A549 (cell line): ENCODE measurements around the gene OPCML. TPM values are rescaled to one million over a fixed set of nuclear protein-coding genes. Genes with fewer than 3 reads are reported as not detected.

Experiments
- ATAC-seq, 2 experiments: fragments of 200-7000 bp in 1 of 2; fragments of >200 bp in 1 of 2; cut with Nextera tagmentation in 1 of 2; cut with Tn5 transposase in 1 of 2; 3 replicates each; pipeline versions ENCODE4 v1.8.0 to v1.9.1; 2018 to 2020; ENCODE audit warnings: mild to moderate bottlenecking in 1 of 2, moderate library complexity in 1 of 2
- CTCF ChIA-PET: fragments of 300-600 bp; sonication (Branson Sonifier 250); formaldehyde crosslinking; extraction: SDS; loops from one replicate; lab custom pipeline; 2021; ENCODE audit warnings: antibody characterized with exemption, inconsistent platforms; lab: Yijun Ruan, JAX
- POLR2A ChIA-PET: fragments of 350-600 bp; formaldehyde crosslinking; extraction: SDS; loops from one replicate; lab custom pipeline; 2021; ENCODE audit warnings: antibody characterized with exemption, inconsistent platforms; lab: Yijun Ruan, JAX
- DNase-seq, 2 experiments: peaks; one replicate each; pipeline versions ENCODE4 v3.0.0 to v3.0.0-alpha.2; 2011 to 2016; ENCODE audit warnings: low read depth in 1 of 2, low spot score in 1 of 2
- FAIRE-seq: peaks from 2 replicates; lab custom pipeline; 2011; peaks lifted over from hg19 to GRCh38; lab: Jason Lieb, UNC
- H3K27ac ChIP-seq, 2 experiments: fragments of >200 bp; sonication (Bioruptor Twin); formaldehyde crosslinking; 3 replicates each; pipeline ENCODE4 v1.5.1; 2016 to 2017
- H3K4me1 ChIP-seq: fragments of >200 bp; sonication (Bioruptor Twin); formaldehyde crosslinking; 3 replicates; pipeline ENCODE4 v1.6.1; 2016
- H3K4me2 ChIP-seq: fragments of >200 bp; sonication (Bioruptor Twin); formaldehyde crosslinking; 3 replicates; pipeline ENCODE4 v1.6.1; 2016
- H3K4me3 ChIP-seq: fragments of >200 bp; sonication (Bioruptor Twin); formaldehyde crosslinking; 3 replicates; pipeline ENCODE4 v1.5.1; 2016
- H3K9me3 ChIP-seq: fragments of >200 bp; sonication (Bioruptor Twin); formaldehyde crosslinking; 3 replicates; pipeline ENCODE4 v1.6.1; 2016
- CEBPB ChIP-seq, 2 experiments: fragments of >200 bp in 1 of 2; sonication (Bioruptor Twin) in 1 of 2; formaldehyde crosslinking in 1 of 2; IDR thresholded peaks; 2 replicates each; pipeline ENCODE4 v1.6.1; 2012 to 2016
- CHD2 ChIP-seq: fragments of 150-350 bp; IDR thresholded peaks from 2 replicates; pipeline ENCODE4 v1.6.1; 2014; ENCODE audit warnings: low read length; ENCODE audit not compliant: partially characterized antibody
- EHF ChIP-seq: fragments of 250-450 bp; sonication (Bioruptor Pico); IDR thresholded peaks from 2 replicates; pipeline ENCODE4 v1.5.0; 2020; ENCODE audit warnings: mild to moderate bottlenecking
- FOSL2 ChIP-seq, 2 experiments: fragments of 450-650 bp in 1 of 2; fragments of >200 bp in 1 of 2; sonication (Bioruptor Twin) in 1 of 2; formaldehyde crosslinking; IDR thresholded peaks; 2 replicates each; pipeline versions ENCODE4 v1.5.0 to v1.6.1; 2016 to 2020; ENCODE audit warnings: mild to moderate bottlenecking in 1 of 2, moderate library complexity in 1 of 2
- HES2 ChIP-seq: fragments of >200 bp; sonication (Bioruptor Twin); formaldehyde crosslinking; IDR thresholded peaks from 2 replicates; pipeline ENCODE4 v1.6.1; 2016
- HOXB5 ChIP-seq: fragments of 250-450 bp; sonication (Bioruptor Pico); IDR thresholded peaks from 2 replicates; pipeline ENCODE4 v1.5.0; 2020; ENCODE audit warnings: mild to moderate bottlenecking, moderate library complexity
- KDM1A ChIP-seq: fragments of 200-600 bp; sonication (generic); IDR thresholded peaks from 2 replicates; pipeline ENCODE4 v1.6.1; 2016; ENCODE audit warnings: low read depth, mild to moderate bottlenecking
- MAFK ChIP-seq: fragments of 450-650 bp; IDR thresholded peaks from 2 replicates; pipeline ENCODE4 v1.6.1; 2014; ENCODE audit not compliant: partially characterized antibody
- MAZ ChIP-seq: fragments of 150-350 bp; IDR thresholded peaks from 2 replicates; pipeline ENCODE4 v1.6.1; 2014; ENCODE audit warnings: antibody characterized with exemption, low read depth, low read length, borderline replicate concordance
- NPAS2 ChIP-seq: fragments of 250-450 bp; sonication (Bioruptor Pico); IDR thresholded peaks from 2 replicates; pipeline ENCODE4 v1.8.0; 2022; ENCODE audit warnings: mild to moderate bottlenecking, moderate library complexity, borderline replicate concordance
- PBX3 ChIP-seq: IDR thresholded peaks from 2 replicates; pipeline ENCODE4 v1.6.1; 2012
- POLR2AphosphoS2 ChIP-seq: conservative IDR thresholded peaks from 2 replicates; pipeline ENCODE4 v1.6.1; 2012; ENCODE audit warnings: low read length, improper control_type of control experiment, inconsistent platforms
- RAD21 ChIP-seq, 2 experiments: fragments of >200 bp in 1 of 2; sonication (Bioruptor Twin) in 1 of 2; formaldehyde crosslinking in 1 of 2; IDR thresholded peaks in 1 of 2; conservative IDR thresholded peaks in 1 of 2; 2 replicates in 1 of 2; 3 replicates in 1 of 2; pipeline ENCODE4 v1.6.1; 2012 to 2018; ENCODE audit warnings: inconsistent platforms in 1 of 2
- REST ChIP-seq: fragments of 200-600 bp; sonication (generic); IDR thresholded peaks from 2 replicates; pipeline ENCODE4 v1.6.1; 2016; ENCODE audit warnings: antibody characterized with exemption, mild to moderate bottlenecking, moderate library complexity
- RFX5 ChIP-seq: fragments of 450-650 bp; IDR thresholded peaks from 2 replicates; pipeline ENCODE4 v1.7.1; 2014; ENCODE audit warnings: antibody characterized with exemption, mild to moderate bottlenecking, moderate library complexity
- RNF2 ChIP-seq: fragments of 200-600 bp; sonication (generic); IDR thresholded peaks from 2 replicates; pipeline ENCODE4 v1.6.1; 2016; ENCODE audit warnings: low read depth, mild to moderate bottlenecking, antibody characterized with exemption, moderate library complexity, borderline replicate concordance
- SMC3 ChIP-seq: fragments of >200 bp; sonication (Bioruptor Twin); formaldehyde crosslinking; IDR thresholded peaks from 3 replicates; pipeline ENCODE4 v1.6.1; 2018; ENCODE audit warnings: inconsistent platforms
- SREBF2 ChIP-seq: fragments of 450-650 bp; IDR thresholded peaks from 2 replicates; pipeline ENCODE4 v1.6.1; 2014; ENCODE audit warnings: mild to moderate bottlenecking, moderate library complexity
- TP53 ChIP-seq: fragments of 250-450 bp; sonication (Bioruptor Pico); IDR thresholded peaks from 2 replicates; pipeline ENCODE4 v1.5.0; 2021; ENCODE audit warnings: mild to moderate bottlenecking, moderate library complexity
- USF2 ChIP-seq: fragments of 450-650 bp; IDR thresholded peaks from 2 replicates; pipeline ENCODE4 v1.6.1; 2014; ENCODE audit warnings: antibody characterized with exemption
- WGBS: methylation state at CpG from one replicate; pipeline ENCODE4 v1.1.6; 2017; ENCODE audit errors: missing lambda C conversion rate; 5-methylcytosine and 5-hydroxymethylcytosine counted together
- polyA plus RNA-seq, 4 experiments: library from polyadenylated mRNA; depleted of rRNA in 3 of 4; stranded (reverse); fragments of >200 nt; fragmentation: RNase III in 1 of 4; extraction: RNeasy Plus Mini Kit Qiagen cat#74134 plus additional on column Dnase treatment in 1 of 4; gene quantifications; 2 replicates in 3 of 4; 3 replicates in 1 of 4; pipeline ENCODE4 v1.2.3, GENCODE V29; 2011 to 2017

Gene OPCML
- polyA plus RNA-seq, 2 of the 4 experiments (the other 2 are of a cell fraction) = not detected

- no peak for TF ChIP-seq REST
- TF ChIP-seq MAFK = no peak
Measured at GRCh38 chr11:133383689-133384088, 148.6 kb downstream of the OPCML start (continued).

- no peak overlapping the region for H3K4me3 ChIP-seq
- 4% methylated on average over 8 of the region's 8 CpGs for WGBS
- TF ChIP-seq PBX3 (no peak), HOXB5 (CRISPR knock-in tag) (no peak), CHD2 (no peak), RNF2 (no peak), NPAS2 (CRISPR knock-in tag) (no peak), RAD21 (conservative IDR thresholded peaks at IDR 0.05 in 1 of 2, IDR thresholded peaks at IDR 0.05 in 1 of 2) (no peak), CEBPB (IDR thresholded peaks at IDR 0.05) (no peak), SREBF2 (no peak), MAZ (no peak), SMC3 (no peak), FOSL2 (IDR thresholded peaks at IDR 0.05) (no peak), FOSL2 (CRISPR knock-in tag; IDR thresholded peaks at IDR 0.05) (no peak), TP53 (CRISPR knock-in tag) (no peak), HES2 (no peak), KDM1A (no peak), POLR2AphosphoS2 (no peak), RFX5 (no peak), EHF (CRISPR knock-in tag) (no peak), USF2 (no peak)
- CTCF ChIA-PET = no interaction called here
- FAIRE-seq = no peak
- DNase-seq = no peak
- H3K9me3 ChIP-seq = no peaks in the 10 kb centered on the region
- H3K4me1 ChIP-seq = no peaks in the 10 kb centered on the region
- no peak for ATAC-seq
- H3K4me2 ChIP-seq = no peak overlapping the region
- H3K27ac ChIP-seq = no peak overlapping the region
- POLR2A ChIA-PET = no interaction called here
Measured at GRCh38 chr11:133383201-133383600, 149.1 kb downstream of the OPCML start.
